ENCODE data around the gene SLC29A2. TPM values are rescaled to one million over a fixed set of nuclear protein-coding genes. Genes with fewer than 3 reads are reported as not detected.
A peak's percentile ranks its signal among the peaks of the same experiment; 100 is the strongest.
"Not testable (repeated sequence)": the region's sequence is repeated elsewhere in the genome, so short reads cannot be mapped to it uniquely, and the experiment has no call there.

SLC29A2 gene
- total RNA-seq, 1 donor from 2014 or later = 3.6 TPM

GRCh38 chr11:66384316-66384715 lies 12.8 kb upstream of the SLC29A2 start:
- not testable (repeated sequence) for ATAC-seq

- not testable (repeated sequence) for ATAC-seq
These were observed 8.7 kb upstream of the SLC29A2 start for GRCh38 chr11:66380264-66380663.

DNA sequence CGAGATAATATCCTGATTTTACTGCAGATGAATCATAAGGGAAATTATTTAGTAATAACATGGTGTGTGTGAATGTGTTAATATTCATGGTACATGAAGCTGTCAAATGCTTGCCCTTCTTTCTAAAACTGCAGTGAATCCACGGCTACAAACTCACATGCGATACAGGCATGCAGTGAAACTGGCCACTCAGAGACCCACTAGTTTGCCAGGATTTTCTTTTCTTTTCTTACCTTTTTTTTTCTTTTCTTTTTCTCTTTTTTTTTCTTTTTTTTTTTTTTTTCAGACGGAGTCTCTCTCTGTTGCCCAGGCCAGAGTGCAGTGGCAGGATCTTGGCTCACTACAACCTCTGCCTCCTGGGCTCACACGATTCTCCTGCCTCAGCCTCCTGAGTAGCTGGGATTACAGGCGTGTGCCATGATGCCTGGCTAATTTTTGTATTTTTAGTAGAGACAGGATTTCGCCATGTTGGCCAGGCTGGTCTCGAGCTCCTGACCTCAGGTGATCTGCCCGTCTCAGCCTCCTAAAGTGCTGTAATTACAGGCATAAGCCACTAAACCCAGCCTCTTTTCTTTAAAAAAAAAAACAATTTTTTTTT lies 2.2 kb upstream of the SLC29A2 start:
- ATAC-seq = not testable (repeated sequence)

DNA sequence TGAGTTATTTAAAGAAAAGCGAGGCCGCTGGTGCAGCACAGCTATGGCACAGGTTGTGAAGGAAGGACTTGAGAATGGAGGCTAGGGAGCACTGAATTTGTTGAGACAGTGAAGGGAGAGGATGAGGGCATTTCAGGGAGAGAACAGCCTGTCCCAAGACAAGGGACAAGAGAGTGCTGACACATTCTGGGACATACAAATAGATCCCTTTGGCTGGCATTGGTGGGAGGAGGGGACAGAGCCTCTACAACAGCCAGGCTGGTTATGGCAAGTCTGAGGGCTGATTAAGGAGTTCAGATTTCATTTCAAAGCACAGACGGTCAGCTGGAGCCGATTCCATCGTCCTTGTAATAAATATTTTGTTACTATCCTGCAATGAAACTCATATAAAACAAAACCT lies 1.7 kb upstream of the SLC29A2 start:
- no peak for ATAC-seq

- no peak for ATAC-seq
These were observed 2.3 kb downstream of the SLC29A2 start for GRCh38 chr11:66369073-66369894.

DNA sequence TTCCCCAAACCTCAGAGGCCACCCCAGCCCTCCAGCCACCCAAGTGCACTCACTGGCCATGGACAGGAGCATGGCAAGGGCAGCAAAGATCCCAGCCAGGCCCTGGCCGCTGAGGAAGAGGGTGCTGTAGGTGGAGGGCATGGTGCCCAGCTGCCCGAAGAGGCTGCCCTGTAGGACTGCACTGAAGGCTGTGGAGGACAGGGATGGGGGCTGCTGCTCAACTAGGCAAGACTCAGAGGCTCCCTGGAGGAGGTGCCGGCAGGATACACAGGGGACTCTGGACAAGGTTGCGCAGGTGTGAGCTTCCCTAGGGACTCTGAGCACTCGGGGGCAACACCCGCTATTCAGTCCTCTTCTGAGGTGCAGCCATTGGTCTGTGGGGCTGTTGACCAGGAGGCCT lies 3.1 kb downstream of the SLC29A2 start:
- ATAC-seq = no peak

GRCh38 chr11:66367561-66368312 lies 3.8 kb downstream of the SLC29A2 start:
- no peak for ATAC-seq

- ATAC-seq = no peak
These were observed 4.6 kb downstream of the SLC29A2 start for GRCh38 chr11:66366844-66367477.

DNA sequence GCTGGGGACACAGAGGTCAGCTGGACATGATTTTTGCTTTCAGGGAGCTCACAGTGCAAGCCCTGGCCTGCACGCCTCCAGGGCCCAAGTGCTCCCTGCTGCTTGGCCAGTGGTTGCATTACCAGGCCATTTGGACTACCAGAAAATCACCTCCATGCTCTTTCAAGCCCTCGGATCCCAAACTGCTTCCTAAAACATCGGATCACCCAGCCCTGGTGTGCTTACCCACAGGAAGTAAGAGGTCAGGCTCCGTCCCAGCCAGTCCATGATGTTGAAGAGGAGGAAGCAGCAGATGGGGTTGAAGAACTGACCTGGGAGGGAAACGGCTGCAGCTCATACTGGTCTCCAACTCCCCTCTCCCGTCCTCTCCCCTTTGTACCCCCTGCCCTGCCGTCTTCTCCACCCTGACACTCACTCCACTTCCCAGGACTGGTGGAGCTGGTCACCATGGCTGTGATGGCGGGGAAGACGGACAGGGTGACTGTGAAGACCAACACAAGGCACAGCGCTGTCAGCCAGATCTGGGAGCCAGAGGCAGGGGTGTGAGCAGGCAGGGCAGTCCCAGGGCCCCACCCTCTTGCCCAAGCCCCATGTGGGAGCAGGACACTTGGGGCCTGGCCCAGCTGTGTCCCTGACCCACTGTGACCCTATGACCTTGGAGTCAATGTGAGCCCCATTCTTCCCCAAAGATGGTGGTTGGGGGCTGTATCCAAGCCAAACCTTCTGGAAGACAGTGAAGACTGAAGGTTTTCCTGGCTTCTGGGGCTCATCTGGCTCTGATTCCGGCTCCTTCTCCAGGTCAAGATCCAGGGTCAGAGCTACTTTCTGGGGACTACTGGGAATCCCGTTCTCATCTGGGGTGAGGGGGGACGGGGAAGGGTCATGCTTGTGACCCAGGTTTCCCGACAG lies 5.6 kb downstream of the SLC29A2 start:
- no peak for ATAC-seq

GRCh38 chr11:66365166-66365565 lies 6.4 kb downstream of the SLC29A2 start:
- ATAC-seq = peak; percentile 3

- peak; percentile 34 for ATAC-seq
These were observed 7.6 kb downstream of the SLC29A2 start for GRCh38 chr11:66363805-66364535.

- ATAC-seq = no peak
These were observed 8.4 kb downstream of the SLC29A2 start for GRCh38 chr11:66363187-66363601.

- no peak for ATAC-seq
These were observed 8.9 kb downstream of the SLC29A2 start for GRCh38 chr11:66362481-66363147.

DNA sequence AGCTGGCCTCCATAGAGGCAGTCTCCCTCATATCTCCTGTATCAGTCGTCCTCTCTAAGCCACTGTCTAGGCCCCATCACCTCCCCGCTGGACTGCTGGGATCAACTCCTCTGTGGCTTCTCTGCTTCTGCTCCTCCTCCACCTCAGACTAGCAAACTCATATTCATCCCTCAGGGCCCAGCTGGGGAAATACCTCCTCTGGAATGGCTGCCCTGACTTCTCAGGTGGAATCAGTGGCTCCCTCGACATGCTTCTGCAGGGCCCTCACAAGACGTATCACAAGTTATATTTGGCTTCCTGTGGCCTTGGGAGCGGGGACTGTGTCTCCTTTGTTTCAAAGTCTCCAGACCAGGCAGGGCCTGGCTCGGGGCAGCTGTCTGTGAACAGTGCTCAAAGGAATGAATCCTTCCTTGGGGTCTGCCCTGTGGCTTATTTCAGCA lies 10.0 kb downstream of the SLC29A2 start:
- no peak for ATAC-seq

GRCh38 chr11:66360406-66361073 lies 11.0 kb downstream of the SLC29A2 start:
- ATAC-seq = no peak

- no peak for ATAC-seq
These were observed 11.9 kb downstream of the SLC29A2 start for GRCh38 chr11:66359662-66360087.

- ATAC-seq = not testable (repeated sequence)
These were observed 20.9 kb downstream of the SLC29A2 start for GRCh38 chr11:66350560-66351235.

GRCh38 chr11:66349084-66349386 lies 22.5 kb downstream of the SLC29A2 start:
- ATAC-seq = no peak

All from esophagus mucosa (tissue), 1 donor.